ENCODE measurements around the gene EIF4E2.
"Not testable (repeated sequence)": the region's sequence is repeated elsewhere in the genome, so short reads cannot be mapped to it uniquely, and the experiment has no call there.

EIF4E2 gene

DNA sequence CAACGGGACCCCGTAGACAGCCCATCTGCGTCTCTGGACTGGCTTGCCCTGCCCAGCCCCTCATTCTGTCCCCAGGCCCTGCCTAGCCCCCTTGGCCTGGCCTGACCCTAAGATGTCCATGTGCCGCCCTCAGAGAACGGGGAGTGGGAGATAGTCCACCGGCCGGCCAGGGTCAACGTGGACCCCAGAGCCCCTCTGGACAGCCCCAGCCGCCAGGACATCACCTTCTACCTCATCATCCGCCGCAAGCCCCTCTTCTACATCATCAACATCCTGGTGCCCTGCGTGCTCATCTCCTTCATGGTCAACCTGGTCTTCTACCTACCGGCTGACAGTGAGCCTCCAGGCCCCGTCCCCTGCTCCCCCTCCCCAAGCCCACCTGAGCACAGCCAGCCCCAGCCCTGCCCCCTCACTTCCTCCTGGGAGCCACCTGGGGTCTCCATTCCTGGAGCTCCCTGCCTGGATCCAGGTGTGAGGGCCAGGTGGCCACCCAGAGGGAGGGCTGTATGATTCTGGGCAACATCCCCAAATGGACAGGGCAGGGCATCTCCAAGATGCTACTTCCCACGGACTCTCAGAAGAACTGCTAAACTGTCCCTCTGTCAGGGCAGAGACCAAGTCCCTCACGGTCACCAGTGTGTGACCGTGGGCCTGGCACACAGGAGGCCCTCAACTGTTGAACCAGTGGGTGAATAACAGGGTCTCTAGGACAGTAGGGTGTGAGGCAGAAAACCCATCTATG is 20.5 kb upstream of the EIF4E2 start:
- Histone ChIP-seq H3K4me1 (ENCODE audit: control insufficient read depth, insufficient read depth, low read length) (no peaks in the 10 kb centered on the region), H3K36me3 (ENCODE audit: control insufficient read depth, insufficient read depth, low read length) (no peaks in the 10 kb centered on the region), H3K4me3 (ENCODE audit: low read depth, low read length) (no peak overlapping the region), H3K27me3 (ENCODE audit: control insufficient read depth, insufficient read depth, low read length) (peaks cover 11% of the 10 kb centered on the region), H3K9me3 (ENCODE audit: control insufficient read depth, insufficient read depth, low read length) (no peaks in the 10 kb centered on the region), H3K27ac (ENCODE audit: low read depth, low read length) (no peak overlapping the region), H3K9ac (ENCODE audit: low read depth, low read length) (no peak overlapping the region)

DNA sequence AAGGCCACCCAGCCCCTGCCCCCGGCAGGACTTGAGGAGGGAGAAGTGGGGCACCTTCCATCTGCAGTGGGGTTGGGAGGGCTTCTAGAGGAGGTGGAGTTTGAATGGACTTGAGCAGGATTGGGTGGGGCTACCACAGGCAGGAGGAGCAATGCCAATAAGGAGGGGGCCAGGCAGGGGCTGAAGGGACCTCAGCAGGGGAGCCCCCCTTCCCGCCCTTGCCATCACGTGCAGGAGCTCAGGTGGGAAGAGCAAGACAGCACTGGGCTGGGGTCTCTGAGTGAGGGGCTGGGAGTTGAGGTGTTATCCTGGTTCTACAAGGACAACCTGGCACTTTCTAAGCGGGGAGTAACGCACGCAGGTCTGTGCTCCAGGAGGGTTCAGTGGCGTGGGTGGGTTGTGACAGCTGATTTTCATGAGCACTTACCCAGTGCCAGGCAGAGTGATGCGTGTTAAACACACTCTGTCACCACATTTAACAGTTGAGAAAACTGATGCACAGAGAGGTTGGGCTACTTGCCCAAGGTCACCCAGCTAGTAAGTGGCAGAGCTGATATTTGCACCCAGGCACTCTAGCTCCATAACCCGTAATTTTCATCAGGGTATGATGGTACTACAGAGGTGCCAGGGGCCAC is 19.7 kb upstream of the EIF4E2 start:
- H3K9me3 ChIP-seq (ENCODE audit: control insufficient read depth, insufficient read depth, low read length): no peaks in the 10 kb centered on the region
- H3K4me1 ChIP-seq (ENCODE audit: control insufficient read depth, insufficient read depth, low read length): no peaks in the 10 kb centered on the region

DNA sequence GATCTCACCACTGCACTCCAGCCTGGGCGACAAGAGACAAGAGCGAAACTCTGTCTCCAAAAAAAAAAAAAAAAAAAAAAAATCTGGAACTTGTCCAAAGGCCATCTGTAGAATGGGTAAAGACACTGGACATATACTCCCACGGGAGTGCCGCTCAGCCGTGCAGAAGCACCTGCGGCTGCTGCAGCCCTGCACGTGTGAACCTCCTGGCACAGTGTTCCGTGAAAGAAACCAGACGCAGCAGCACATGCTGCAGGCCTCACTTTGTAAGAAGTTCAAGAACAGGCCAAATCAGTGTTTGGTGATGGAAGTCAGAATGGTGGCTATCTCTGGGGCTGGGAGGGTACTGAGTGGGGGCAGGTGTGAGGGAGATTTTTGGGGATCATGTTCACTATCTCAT is 18.1 kb upstream of the EIF4E2 start:
- Histone ChIP-seq H3K27ac (ENCODE audit: low read depth, low read length) (no peak overlapping the region), H3K4me1 (ENCODE audit: control insufficient read depth, insufficient read depth, low read length) (no peaks in the 10 kb centered on the region), H3K36me3 (ENCODE audit: control insufficient read depth, insufficient read depth, low read length) (no peaks in the 10 kb centered on the region), H3K27me3 (ENCODE audit: control insufficient read depth, insufficient read depth, low read length) (peaks cover 7% of the 10 kb centered on the region; the same call in 1 of the 2 replicates), H3K4me3 (ENCODE audit: low read depth, low read length) (no peak overlapping the region), H3K9ac (ENCODE audit: low read depth, low read length) (no peak overlapping the region), H3K9me3 (ENCODE audit: control insufficient read depth, insufficient read depth, low read length) (no peaks in the 10 kb centered on the region)

More for the DNA sequence above, 19.7 kb upstream of the EIF4E2 start:
- H3K27ac ChIP-seq (ENCODE audit: low read depth, low read length): no peak overlapping the region
- H3K9ac ChIP-seq (ENCODE audit: low read depth, low read length): no peak overlapping the region
- peaks cover 7% of the 10 kb centered on the region for H3K27me3 ChIP-seq (ENCODE audit: control insufficient read depth, insufficient read depth, low read length)
- no peak overlapping the region for H3K4me3 ChIP-seq (ENCODE audit: low read depth, low read length)
- H3K36me3 ChIP-seq (ENCODE audit: control insufficient read depth, insufficient read depth, low read length): no peaks in the 10 kb centered on the region

DNA sequence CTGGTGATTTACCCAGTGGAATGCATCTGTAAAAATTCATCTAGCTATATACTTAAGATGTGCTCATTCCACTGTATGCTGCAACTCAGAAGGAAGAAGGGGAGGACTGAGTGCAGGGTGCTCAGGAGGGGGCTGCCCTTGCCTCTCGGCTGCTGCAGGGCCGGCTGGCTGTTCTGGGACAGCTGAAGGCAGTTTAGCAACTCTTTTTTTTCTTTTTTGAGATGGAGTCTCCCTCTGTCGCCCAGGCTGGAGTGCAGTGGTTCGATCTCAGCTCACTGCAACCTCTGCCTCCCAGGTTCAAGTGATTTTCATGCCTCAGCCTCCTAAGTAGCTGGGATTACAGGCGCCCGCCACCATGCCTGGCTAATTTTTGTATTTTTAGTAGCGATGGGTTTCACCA is 17.7 kb upstream of the EIF4E2 start:
- H3K36me3 ChIP-seq (ENCODE audit: control insufficient read depth, insufficient read depth, low read length); H3K27me3 ChIP-seq (ENCODE audit: control insufficient read depth, insufficient read depth, low read length); H3K27ac ChIP-seq (ENCODE audit: low read depth, low read length); H3K9me3 ChIP-seq (ENCODE audit: control insufficient read depth, insufficient read depth, low read length); H3K4me3 ChIP-seq (ENCODE audit: low read depth, low read length); H3K9ac ChIP-seq (ENCODE audit: low read depth, low read length); H3K4me1 ChIP-seq (ENCODE audit: control insufficient read depth, insufficient read depth, low read length): not testable (repeated sequence)

DNA sequence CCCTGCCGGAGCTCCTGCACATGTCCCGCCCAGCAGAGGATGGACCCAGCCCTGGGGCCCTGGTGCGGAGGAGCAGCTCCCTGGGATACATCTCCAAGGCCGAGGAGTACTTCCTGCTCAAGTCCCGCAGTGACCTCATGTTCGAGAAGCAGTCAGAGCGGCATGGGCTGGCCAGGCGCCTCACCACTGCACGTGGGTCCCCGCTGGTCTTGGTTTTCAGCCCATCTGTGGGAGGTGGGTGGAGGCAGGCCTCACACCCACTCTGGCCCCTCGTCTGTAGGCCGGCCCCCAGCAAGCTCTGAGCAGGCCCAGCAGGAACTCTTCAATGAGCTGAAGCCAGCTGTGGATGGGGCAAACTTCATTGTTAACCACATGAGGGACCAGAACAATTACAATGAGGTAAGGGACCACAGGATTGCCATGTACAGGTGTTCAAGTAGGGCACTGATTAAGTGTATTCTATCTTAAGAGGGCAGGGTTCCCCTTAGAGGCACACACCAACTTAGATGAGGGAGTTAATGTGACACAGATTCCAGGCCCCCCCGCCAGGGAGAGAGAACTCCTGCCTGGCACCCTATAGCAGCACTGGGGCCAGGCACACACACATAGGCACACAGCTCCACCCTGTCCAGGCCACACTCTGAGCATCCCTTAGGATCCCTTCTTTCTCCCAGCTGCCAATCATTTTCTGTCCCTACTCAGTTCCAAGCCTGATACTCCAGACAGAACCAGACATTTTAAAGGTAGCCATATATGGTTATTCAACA is 16.4 kb upstream of the EIF4E2 start:
- H3K36me3 ChIP-seq (ENCODE audit: control insufficient read depth, insufficient read depth, low read length): no peaks in the 10 kb centered on the region
- no peak overlapping the region for H3K27ac ChIP-seq (ENCODE audit: low read depth, low read length)
- H3K9ac ChIP-seq (ENCODE audit: low read depth, low read length): no peak overlapping the region
- H3K9me3 ChIP-seq (ENCODE audit: control insufficient read depth, insufficient read depth, low read length): no peaks in the 10 kb centered on the region
- H3K27me3 ChIP-seq (ENCODE audit: control insufficient read depth, insufficient read depth, low read length): no peaks in the 10 kb centered on the region
- peaks cover 7% of the 10 kb centered on the region; the same call in 1 of the 2 replicates for H3K4me1 ChIP-seq (ENCODE audit: control insufficient read depth, insufficient read depth, low read length)
- H3K4me3 ChIP-seq (ENCODE audit: low read depth, low read length): no peak overlapping the region

DNA sequence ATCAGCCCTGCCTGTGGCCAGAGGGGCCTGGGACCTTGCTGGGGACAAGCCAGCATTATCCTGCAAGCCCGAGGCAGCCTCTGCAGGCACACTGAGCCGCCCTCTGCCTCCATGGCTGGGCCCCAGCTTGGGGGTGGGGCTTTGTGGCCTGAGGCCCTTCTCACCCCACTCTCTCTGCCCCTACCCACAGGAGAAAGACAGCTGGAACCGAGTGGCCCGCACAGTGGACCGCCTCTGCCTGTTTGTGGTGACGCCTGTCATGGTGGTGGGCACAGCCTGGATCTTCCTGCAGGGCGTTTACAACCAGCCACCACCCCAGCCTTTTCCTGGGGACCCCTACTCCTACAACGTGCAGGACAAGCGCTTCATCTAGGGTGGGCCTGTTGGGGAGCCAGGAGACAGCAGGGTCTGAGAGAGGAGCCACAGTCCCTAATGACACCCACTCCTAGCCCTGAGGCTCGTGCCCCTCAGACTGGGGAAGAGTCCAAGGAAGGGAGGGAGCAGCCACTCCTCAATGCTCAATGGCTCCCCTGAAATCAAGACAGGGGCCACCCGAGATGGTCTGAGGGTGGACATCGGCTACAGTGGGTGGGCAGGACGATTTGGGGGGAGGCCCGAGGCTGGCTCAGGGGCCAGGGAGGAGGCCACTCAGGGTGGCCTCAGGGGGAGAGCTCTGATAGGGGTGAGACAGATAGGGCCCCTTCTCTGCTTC is 15.4 kb upstream of the EIF4E2 start:
- Histone ChIP-seq H3K27ac (ENCODE audit: low read depth, low read length) (no peak overlapping the region), H3K4me1 (ENCODE audit: control insufficient read depth, insufficient read depth, low read length) (peaks cover 9% of the 10 kb centered on the region; the same call in 1 of the 2 replicates), H3K9ac (ENCODE audit: low read depth, low read length) (no peak overlapping the region), H3K36me3 (ENCODE audit: control insufficient read depth, insufficient read depth, low read length) (no peaks in the 10 kb centered on the region), H3K4me3 (ENCODE audit: low read depth, low read length) (no peak overlapping the region), H3K27me3 (ENCODE audit: control insufficient read depth, insufficient read depth, low read length) (no peaks in the 10 kb centered on the region), H3K9me3 (ENCODE audit: control insufficient read depth, insufficient read depth, low read length) (no peaks in the 10 kb centered on the region)

DNA sequence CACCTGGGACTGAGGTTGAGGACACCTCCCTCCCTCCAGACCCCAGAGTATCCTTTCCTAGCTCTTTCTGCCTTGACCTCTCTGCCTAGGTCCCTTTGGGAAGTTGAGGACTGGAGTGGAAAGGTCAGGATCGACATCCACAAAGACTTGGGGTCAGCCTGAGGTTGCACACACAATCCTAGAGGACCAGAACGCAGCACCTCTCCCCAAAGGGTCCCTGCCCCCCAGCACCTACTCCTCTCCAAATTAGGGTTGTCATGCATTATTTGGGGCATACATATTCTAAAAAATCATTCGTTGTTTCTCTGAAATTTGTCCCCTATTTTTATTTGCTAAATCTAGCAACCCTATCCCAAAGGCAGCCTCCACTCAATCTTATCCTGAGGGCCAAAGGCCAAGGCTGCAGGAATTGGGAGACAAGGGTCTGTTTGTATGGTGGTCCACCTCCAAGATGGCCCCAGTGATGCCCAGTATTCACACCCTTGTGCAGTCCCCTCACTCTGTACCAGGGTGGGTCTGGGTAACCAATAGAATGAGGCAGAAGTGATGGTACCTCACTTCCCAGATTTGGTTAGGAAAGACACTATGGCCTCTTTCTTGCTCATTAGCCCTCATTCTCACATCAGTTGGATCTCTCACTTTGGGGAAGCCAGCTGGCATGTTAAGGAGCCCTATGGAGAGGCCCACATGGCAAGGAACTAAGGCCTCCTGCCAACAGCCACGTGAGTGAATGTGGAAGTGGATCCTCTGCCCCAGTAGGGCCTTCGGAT is 14.5 kb upstream of the EIF4E2 start:
- peaks cover 9% of the 10 kb centered on the region; the same call in 1 of the 2 replicates for H3K4me1 ChIP-seq (ENCODE audit: control insufficient read depth, insufficient read depth, low read length)
- no peak overlapping the region for H3K27ac ChIP-seq (ENCODE audit: low read depth, low read length)
- H3K36me3 ChIP-seq (ENCODE audit: control insufficient read depth, insufficient read depth, low read length): no peaks in the 10 kb centered on the region
- H3K9me3 ChIP-seq (ENCODE audit: control insufficient read depth, insufficient read depth, low read length): no peaks in the 10 kb centered on the region
- no peak overlapping the region for H3K9ac ChIP-seq (ENCODE audit: low read depth, low read length)
- no peaks in the 10 kb centered on the region for H3K27me3 ChIP-seq (ENCODE audit: control insufficient read depth, insufficient read depth, low read length)
- H3K4me3 ChIP-seq (ENCODE audit: low read depth, low read length): no peak overlapping the region

DNA sequence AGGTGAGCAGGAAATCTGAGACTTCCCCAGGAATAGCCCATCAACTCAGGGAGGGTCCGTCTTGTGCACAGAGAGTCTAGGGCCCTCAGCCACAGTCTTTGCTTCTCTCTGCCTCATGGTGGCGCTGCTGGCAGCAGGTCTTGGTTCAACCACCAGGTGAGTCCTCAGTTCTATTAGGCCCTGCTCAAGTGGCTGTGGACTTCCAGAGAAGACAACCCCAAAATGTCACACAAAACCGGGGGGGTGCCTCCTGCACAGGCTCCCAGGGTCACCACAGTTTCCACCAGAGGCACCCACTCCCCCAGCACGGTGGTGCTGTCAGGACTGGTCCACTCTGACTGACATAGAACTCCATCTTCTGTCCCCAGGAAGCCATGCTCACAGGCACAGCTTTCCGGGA is 13.4 kb upstream of the EIF4E2 start:
- Histone ChIP-seq H3K36me3 (ENCODE audit: control insufficient read depth, insufficient read depth, low read length) (no peaks in the 10 kb centered on the region), H3K27me3 (ENCODE audit: control insufficient read depth, insufficient read depth, low read length) (no peaks in the 10 kb centered on the region), H3K4me1 (ENCODE audit: control insufficient read depth, insufficient read depth, low read length) (peaks cover 9% of the 10 kb centered on the region; the same call in 1 of the 2 replicates), H3K9me3 (ENCODE audit: control insufficient read depth, insufficient read depth, low read length) (no peaks in the 10 kb centered on the region), H3K9ac (ENCODE audit: low read depth, low read length) (no peak overlapping the region), H3K27ac (ENCODE audit: low read depth, low read length) (no peak overlapping the region), H3K4me3 (ENCODE audit: low read depth, low read length) (no peak overlapping the region)

DNA sequence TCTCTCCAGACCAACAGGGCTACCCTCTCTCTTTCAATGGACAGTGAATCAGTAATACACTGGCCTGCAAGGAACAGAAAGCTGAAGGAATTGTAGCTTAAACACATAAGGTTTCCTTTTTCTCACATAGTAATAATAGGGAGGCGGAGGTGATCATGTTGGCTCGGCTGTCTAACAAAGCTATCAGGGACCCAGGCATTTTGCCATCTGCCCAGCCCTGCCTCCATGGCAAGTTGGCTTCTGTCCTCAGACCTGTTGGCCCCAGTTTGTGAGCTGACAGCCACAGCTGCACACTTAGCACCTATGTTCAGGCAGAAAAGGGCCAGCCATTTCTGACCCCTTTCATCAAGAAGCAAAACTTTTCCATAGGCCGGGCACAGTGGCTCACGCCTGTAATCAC is 13.0 kb upstream of the EIF4E2 start:
- H3K36me3 ChIP-seq (ENCODE audit: control insufficient read depth, insufficient read depth, low read length): no peaks in the 10 kb centered on the region
- no peak overlapping the region for H3K27ac ChIP-seq (ENCODE audit: low read depth, low read length)
- H3K9me3 ChIP-seq (ENCODE audit: control insufficient read depth, insufficient read depth, low read length): no peaks in the 10 kb centered on the region
- H3K4me3 ChIP-seq (ENCODE audit: low read depth, low read length): no peak overlapping the region
- no peaks in the 10 kb centered on the region for H3K27me3 ChIP-seq (ENCODE audit: control insufficient read depth, insufficient read depth, low read length)
- peaks cover 9% of the 10 kb centered on the region; the same call in 1 of the 2 replicates for H3K4me1 ChIP-seq (ENCODE audit: control insufficient read depth, insufficient read depth, low read length)
- no peak overlapping the region for H3K9ac ChIP-seq (ENCODE audit: low read depth, low read length)

DNA sequence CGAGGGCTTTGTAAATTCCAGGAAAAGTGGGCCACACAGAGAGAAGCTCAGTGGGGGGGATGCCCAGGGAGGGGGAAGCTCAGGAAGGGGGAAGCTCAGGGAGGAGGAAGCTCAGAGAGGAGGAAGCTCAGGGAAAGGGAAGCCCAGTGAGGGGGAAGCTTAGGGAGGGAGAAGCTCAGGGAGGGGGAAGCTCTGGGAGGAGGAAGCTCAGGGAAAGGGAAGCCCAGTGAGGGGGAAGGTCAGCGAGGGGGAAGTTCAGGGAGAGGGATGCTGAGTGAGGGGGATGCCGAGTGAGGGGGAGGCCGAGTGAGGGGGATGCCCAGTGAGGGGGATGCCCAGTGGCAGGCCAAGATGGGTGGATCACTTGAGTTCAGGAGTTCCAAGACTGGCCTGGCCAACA is 11.8 kb upstream of the EIF4E2 start:
- no peak overlapping the region for H3K9ac ChIP-seq (ENCODE audit: low read depth, low read length)
- H3K36me3 ChIP-seq (ENCODE audit: control insufficient read depth, insufficient read depth, low read length): no peaks in the 10 kb centered on the region
- peaks cover 9% of the 10 kb centered on the region; the same call in 1 of the 2 replicates for H3K4me1 ChIP-seq (ENCODE audit: control insufficient read depth, insufficient read depth, low read length)
- H3K27me3 ChIP-seq (ENCODE audit: control insufficient read depth, insufficient read depth, low read length): no peaks in the 10 kb centered on the region
- no peaks in the 10 kb centered on the region for H3K9me3 ChIP-seq (ENCODE audit: control insufficient read depth, insufficient read depth, low read length)
- no peak overlapping the region for H3K4me3 ChIP-seq (ENCODE audit: low read depth, low read length)
- H3K27ac ChIP-seq (ENCODE audit: low read depth, low read length): no peak overlapping the region

Measured in HUES48 (cell line).